Immature natural killer cell (primary cell): Measurements from ENCODE around the gene NKD1. TPM values are rescaled to one million over a fixed set of nuclear protein-coding genes. Genes with fewer than 3 reads are reported as not detected.

Experiments used
- DNase-seq, 3 donors: peaks; one replicate each; pipeline ENCODE4 v3.0.0; 2022; ENCODE audit warnings: mixed read lengths in 1 of 3
- H3K27ac Mint-ChIP-seq, 6 donors: one replicate each; pipeline ENCODE4 v1.8.0; 2020; ENCODE audit warnings: mixed read lengths in 6 of 6, mild to moderate bottlenecking in 5 of 6, inconsistent platforms in 4 of 6, moderate library complexity in 3 of 6
- H3K27me3 Mint-ChIP-seq, 3 donors: one replicate each; pipeline ENCODE4 v1.8.0; 2020 to 2021; ENCODE audit warnings: low read depth in 3 of 3, mild to moderate bottlenecking in 3 of 3, mixed read lengths in 3 of 3, moderate library complexity in 3 of 3, inconsistent platforms in 1 of 3
- H3K36me3 Mint-ChIP-seq, 3 donors: one replicate each; pipeline ENCODE4 v1.8.0; 2020; ENCODE audit warnings: mixed read lengths in 3 of 3, inconsistent platforms in 2 of 3, mild to moderate bottlenecking in 2 of 3
- H3K4me1 Mint-ChIP-seq, 2 donors: one replicate each; pipeline ENCODE4 v1.8.0; 2020; ENCODE audit warnings: inconsistent platforms in 2 of 2, mild to moderate bottlenecking in 2 of 2, mixed read lengths in 2 of 2, moderate library complexity in 1 of 2
- H3K4me3 Mint-ChIP-seq, 5 donors: one replicate each; pipeline ENCODE4 v1.8.0; 2020; ENCODE audit warnings: mild to moderate bottlenecking in 5 of 5, mixed read lengths in 5 of 5, inconsistent platforms in 3 of 5, moderate library complexity in 3 of 5
- H3K9me3 Mint-ChIP-seq, 6 donors: one replicate each; pipeline ENCODE4 v1.8.0; 2020; ENCODE audit warnings: mild to moderate bottlenecking in 6 of 6, mixed read lengths in 6 of 6, inconsistent platforms in 4 of 6, moderate library complexity in 3 of 6
- polyA plus RNA-seq, 3 donors: library from polyadenylated mRNA; unstranded; fragments of 300-500 nt; fragmentation: Illumina TruSeq; gene quantifications; one replicate each; pipeline ENCODE4 v1.2.3, GENCODE V29; 2021

Gene NKD1
- polyA plus RNA-seq, 3 donors from 2014 or later: not detected

DNA sequence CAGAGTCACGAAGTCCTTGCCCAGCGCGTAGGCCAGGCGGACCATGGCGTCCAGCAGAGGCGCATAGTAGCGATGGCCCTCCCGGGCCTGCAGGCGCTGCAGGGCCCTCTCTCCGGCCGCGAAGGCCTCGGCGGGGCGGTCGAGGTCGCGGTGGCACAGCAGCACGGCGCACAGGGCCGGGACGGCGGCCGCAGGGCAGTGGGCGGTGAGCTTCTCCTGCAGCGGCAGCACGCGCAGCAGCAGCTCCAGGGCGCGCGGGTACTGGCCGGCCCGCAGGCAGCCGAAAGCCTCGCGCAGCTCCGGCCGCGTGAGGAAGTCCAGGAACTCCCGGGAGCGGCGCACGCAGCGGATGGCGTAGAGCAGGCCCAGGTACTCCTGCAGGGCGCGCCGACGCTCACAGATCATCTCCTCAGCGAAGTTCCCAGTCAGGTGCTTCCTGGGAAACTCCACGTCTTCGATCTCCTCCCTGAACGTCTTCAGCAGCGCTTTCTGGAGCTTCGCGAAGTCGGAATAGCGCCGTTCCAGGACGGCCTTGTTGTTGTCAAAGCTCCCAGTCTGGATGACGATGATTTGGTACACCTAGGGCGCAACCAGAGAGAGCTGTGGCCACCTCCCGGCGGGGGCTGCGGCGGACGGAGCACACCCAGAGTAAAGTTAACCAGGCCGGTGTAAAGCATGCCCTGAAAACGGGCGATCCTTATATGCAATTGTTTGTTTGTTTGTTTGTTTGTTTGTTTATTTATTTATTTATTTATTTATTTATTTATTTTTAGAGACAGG is 125.5 kb downstream of the NKD1 start:
- Mint-ChIP-seq H3K4me3 (no peak overlapping the region), H3K4me1 (peaks cover 26 to 32% of the 10 kb centered on the region in 2 donors), H3K27ac (no peak overlapping the region), H3K9me3 (peaks cover 7 to 19% (median 15%) of the 10 kb centered on the region in 6 donors), H3K27me3 (peaks cover 0 to 8% (median 5%) of the 10 kb centered on the region in 3 donors), H3K36me3 (peaks cover 45 to 74% (median 45%) of the 10 kb centered on the region in 3 donors)
- no peak for DNase-seq

DNA sequence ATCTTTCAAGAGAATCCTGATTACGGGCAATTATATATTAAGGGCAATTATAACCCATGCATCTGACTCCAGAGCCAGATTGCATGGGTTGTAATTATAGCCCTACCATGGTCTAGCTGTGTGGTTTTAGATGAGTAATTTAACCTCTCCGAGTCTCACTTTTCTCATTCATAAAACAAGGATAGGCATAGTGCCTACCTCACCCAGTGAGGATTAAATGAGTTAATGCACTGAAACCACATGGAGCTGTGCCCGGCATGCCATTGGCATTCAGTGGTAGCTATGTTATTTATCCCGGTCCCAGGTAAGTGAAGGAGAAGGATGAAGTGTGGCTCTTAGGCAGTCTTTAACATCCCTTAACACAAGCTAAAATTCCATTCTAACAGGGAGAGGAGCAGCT is 126.6 kb downstream of the NKD1 start:
- Mint-ChIP-seq H3K27ac (peak overlapping the region in 1 of 6 donors; percentile 34), H3K4me1 (peaks cover 38 to 43% of the 10 kb centered on the region in 2 donors), H3K9me3 (peaks cover 7 to 19% (median 15%) of the 10 kb centered on the region in 6 donors), H3K27me3 (peaks cover 0 to 8% (median 7%) of the 10 kb centered on the region in 3 donors), H3K36me3 (peaks cover 48 to 73% (median 48%) of the 10 kb centered on the region in 3 donors), H3K4me3 (no peak overlapping the region)
- DNase-seq: no peak

DNA sequence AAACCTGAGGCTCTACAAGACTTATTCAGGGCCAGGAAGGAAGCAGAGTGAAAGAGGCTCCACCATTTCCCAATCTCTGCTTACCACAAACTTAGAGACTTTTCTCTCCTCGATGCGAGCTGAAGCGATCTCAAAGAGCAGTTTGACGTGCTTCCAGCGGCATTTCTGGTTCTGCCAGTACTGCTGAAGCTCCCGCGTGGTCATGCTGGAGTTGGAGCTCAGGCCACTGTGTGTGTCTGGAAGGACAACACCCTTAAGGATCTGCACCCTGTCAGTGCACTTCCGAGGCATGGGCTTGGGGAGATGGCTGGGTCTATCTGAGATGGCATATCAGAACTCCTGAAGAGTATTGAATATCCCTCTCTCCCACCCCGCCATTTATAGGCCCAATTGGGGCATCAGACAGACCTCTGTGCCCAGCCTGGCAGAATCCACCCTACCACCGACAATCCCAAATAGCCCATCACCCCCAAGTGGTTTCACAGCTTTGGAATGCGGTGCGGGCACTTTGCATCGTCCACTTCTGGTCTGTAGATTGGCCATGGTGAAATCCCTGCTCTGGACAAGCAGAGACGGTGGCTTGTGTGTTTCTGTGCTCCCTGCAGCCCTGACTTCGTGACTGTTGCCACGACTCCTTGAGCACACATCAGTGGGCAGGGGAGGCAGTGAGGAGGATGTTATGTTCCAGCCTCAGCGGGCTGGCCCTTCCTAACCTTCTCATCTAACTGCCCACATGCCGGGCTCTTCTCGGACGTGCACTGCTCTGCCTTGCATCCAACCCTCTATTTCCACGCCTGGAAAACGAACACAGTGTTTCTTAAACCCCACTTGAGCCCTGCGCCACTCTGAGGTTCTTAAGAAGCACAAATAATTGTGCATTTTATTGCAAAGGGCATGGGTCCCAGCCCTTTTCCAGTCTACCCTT is 127.8 kb downstream of the NKD1 start:
- Mint-ChIP-seq H3K4me3 (no peak overlapping the region), H3K27ac (peak overlapping the region in 5 of 6 donors; percentile 26 to 90 (median 41)), H3K36me3 (peaks cover 48 to 70% (median 48%) of the 10 kb centered on the region in 3 donors), H3K27me3 (peaks cover 0 to 9% (median 7%) of the 10 kb centered on the region in 3 donors), H3K4me1 (peaks cover 48 to 50% of the 10 kb centered on the region in 2 donors), H3K9me3 (peaks cover 7 to 19% (median 15%) of the 10 kb centered on the region in 6 donors)
- no peak for DNase-seq

DNA sequence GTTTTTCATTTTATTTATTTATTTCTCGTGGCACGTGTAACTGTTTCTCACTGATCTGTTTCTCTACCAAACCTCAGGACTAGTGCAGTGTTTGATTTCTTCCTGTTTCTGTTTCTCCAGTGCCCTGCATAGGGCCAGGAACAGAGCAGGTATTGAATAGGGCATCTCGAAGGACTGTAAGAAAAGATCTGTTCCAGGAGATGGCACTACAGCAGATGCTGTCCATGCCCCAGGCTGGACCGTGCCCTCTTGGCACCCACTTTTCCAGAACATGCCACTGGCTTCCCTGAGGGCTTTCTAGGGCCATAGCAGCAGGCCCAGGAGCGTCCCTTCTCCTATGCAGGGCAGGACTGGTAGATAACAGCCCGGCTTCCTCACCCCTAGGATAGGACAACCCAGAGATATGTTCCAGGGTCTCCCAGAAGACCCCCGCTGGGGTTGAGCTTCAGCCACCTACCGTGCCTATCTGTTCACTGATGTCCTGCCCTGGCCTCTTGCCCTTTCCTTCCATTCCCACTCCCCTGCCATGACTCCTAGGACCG is 128.6 kb downstream of the NKD1 start:
- peak overlapping the region in 5 of 6 donors; percentile 15 to 91 (median 88) for H3K27ac Mint-ChIP-seq
- no peak overlapping the region for H3K4me3 Mint-ChIP-seq
- H3K36me3 Mint-ChIP-seq: peaks cover 43 to 62% (median 43%) of the 10 kb centered on the region in 3 donors
- no peak for DNase-seq
- peaks cover 50 to 54% of the 10 kb centered on the region in 2 donors for H3K4me1 Mint-ChIP-seq
- H3K9me3 Mint-ChIP-seq: peaks cover 6 to 14% (median 10%) of the 10 kb centered on the region in 6 donors
- peaks cover 0 to 6% (median 4%) of the 10 kb centered on the region in 3 donors for H3K27me3 Mint-ChIP-seq

DNA sequence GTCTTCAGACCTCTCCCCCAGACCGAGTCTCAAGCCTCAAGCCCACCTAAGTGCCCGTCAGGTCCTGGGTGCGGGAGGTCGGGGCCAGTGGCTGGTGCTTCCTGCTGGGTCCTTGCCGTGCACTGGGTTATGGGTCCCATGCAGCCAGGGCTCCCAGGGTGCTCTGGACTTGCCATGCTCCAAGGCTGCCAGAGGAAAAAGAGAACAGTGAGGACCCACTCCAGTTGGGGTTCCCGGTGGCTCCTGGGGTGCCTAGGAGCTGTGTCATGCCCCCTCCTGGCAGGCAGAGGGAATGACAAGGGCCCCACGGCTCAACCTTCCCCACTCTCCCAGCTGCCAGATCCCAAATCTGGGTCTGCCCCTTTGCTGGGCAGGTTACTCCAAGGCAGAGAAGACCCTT is 129.2 kb downstream of the NKD1 start:
- H3K27me3 Mint-ChIP-seq: peaks cover 0 to 6% (median 4%) of the 10 kb centered on the region in 3 donors
- DNase-seq: no peak
- peak overlapping the region; percentile 75 to 91 (median 89) for H3K27ac Mint-ChIP-seq
- peaks cover 54 to 60% of the 10 kb centered on the region in 2 donors for H3K4me1 Mint-ChIP-seq
- H3K36me3 Mint-ChIP-seq: peaks cover 37 to 56% (median 37%) of the 10 kb centered on the region in 3 donors
- peak overlapping the region in 3 of 5 donors; percentile 6 to 54 (median 44) for H3K4me3 Mint-ChIP-seq
- H3K9me3 Mint-ChIP-seq: peaks cover 3 to 8% (median 5%) of the 10 kb centered on the region in 6 donors

DNA sequence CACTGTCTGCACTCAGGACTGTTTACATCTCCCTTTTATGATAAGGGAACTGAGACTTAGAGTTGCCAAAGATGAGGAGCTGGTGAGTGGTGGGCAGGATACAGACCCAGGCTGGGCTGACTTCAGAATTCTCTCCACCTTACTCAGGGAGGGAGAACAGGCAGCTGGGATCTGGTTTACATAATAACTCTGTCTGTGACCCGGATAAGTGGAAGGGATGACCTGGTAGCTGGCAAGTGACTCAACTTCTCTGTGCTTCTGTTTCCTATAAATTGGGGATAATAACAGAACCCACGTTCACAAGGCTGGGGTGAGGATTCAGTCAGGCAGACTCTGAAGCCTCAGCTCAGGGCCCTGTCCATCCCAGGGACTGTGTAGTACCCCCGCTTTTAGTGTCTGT is 130.3 kb downstream of the NKD1 start:
- H3K4me1 Mint-ChIP-seq: peaks cover 63 to 71% of the 10 kb centered on the region in 2 donors
- H3K36me3 Mint-ChIP-seq: peaks cover 27 to 47% (median 28%) of the 10 kb centered on the region in 3 donors
- H3K27me3 Mint-ChIP-seq: peaks cover 0 to 5% (median 2%) of the 10 kb centered on the region in 3 donors

DNA sequence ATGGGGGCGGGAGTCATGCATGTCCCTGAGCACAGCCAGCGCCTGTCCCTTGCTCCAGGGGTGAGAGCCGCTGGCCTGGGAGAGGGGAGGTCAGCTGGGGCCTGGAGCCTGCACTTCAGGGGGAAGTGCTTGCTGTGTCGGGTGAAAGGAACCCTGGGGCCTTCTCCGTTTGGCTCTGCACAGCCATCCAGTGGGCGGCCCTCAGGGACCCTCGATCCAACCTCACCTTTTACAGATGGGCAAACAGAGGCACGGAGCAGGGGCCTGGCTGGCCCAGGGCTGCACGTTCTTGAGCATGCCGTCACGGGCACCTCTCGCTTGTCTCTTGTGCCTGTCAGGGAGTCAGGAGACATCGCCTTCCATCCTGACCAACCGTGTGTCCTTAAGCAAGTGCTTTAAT is 131.1 kb downstream of the NKD1 start:
- H3K4me3 Mint-ChIP-seq: peak overlapping the region; percentile 88 to 92 (median 90)
- H3K9me3 Mint-ChIP-seq: no peaks in the 10 kb centered on the region
- H3K4me1 Mint-ChIP-seq: peaks cover 70 to 79% of the 10 kb centered on the region in 2 donors
- DNase-seq: no peak
- H3K27ac Mint-ChIP-seq: peak overlapping the region; percentile 90 to 98 (median 96)
- peaks cover 0 to 8% (median 2%) of the 10 kb centered on the region in 3 donors for H3K27me3 Mint-ChIP-seq
- H3K36me3 Mint-ChIP-seq: peaks cover 21 to 41% (median 25%) of the 10 kb centered on the region in 3 donors

More for the DNA sequence above, 130.3 kb downstream of the NKD1 start:
- peaks cover 0 to 3% (median 0%) of the 10 kb centered on the region in 6 donors for H3K9me3 Mint-ChIP-seq
- peak overlapping the region; percentile 75 to 91 (median 89) for H3K27ac Mint-ChIP-seq
- DNase-seq: no peak
- peak overlapping the region; percentile 49 to 82 (median 69) for H3K4me3 Mint-ChIP-seq

DNA sequence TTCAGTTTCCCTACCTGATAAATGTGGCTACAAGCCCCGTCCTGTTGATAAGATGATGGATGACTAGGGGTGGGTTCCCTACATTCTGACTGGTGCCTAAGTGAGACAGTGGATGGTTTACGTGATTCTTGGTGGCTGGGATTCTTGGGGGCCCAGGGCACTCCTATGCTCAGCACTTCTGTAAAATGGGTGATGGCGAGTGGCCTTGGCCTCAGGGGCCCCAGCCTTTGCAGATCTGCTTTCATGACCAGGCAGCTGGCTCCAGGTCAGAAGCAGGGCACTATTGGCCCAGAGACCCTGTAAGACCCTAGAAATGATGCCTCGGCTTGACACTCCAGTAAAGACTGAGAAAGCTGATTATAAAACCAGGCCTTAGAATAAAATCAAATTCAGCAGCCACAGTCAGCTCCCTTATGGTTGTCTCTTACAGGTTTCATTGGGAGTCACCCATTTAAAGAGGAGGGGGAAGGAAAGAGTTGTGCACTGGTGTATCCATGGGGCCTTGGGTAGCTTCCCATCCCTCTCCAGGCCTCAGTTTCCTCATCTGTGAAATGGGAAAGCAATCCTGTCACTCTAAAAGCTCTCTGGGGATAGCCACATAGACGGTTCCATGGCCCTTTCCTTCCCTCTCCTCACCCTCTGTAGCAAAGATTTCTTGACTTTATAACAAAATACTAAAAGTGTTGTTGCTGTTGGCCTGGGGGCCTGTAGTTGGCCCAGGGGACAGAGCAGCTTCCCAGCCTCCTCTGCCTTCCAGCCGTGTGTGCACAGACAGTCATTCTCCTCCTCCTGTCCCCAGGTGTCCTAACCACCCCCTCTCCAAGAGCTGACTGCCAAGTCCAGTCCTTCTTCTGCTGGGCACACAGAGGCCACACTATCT is 131.7 kb downstream of the NKD1 start:
- peak overlapping the region; percentile 88 to 92 (median 90) for H3K4me3 Mint-ChIP-seq
- H3K36me3 Mint-ChIP-seq: peaks cover 16 to 35% (median 20%) of the 10 kb centered on the region in 3 donors
- no peak for DNase-seq
- H3K27me3 Mint-ChIP-seq: peaks cover 0 to 9% (median 2%) of the 10 kb centered on the region in 3 donors
- peaks cover 77 to 85% of the 10 kb centered on the region in 2 donors for H3K4me1 Mint-ChIP-seq
- H3K9me3 Mint-ChIP-seq: no peaks in the 10 kb centered on the region
- H3K27ac Mint-ChIP-seq: peak overlapping the region; percentile 90 to 98 (median 96)

DNA sequence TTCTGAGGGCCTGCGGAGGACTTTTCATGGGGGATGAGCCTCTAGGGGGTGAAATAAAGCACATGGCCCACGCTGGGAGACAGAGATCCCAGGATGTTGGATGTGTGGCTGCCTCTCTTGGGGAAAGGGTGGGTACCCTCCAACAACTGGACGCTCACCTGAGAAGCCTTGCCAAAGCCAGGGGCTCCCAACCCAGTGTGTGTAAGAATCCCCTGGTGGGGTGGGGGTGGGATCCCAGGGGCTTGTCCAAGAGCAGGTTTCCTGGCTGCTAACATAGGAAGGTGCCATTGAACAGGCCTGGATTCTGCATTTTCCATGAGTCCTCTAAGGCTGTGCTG is 132.3 kb downstream of the NKD1 start:
- H3K27ac Mint-ChIP-seq: peak overlapping the region; percentile 90 to 98 (median 96)
- H3K9me3 Mint-ChIP-seq: no peaks in the 10 kb centered on the region
- H3K36me3 Mint-ChIP-seq: peaks cover 11 to 28% (median 13%) of the 10 kb centered on the region in 3 donors
- no peak for DNase-seq
- peaks cover 83 to 91% of the 10 kb centered on the region in 2 donors for H3K4me1 Mint-ChIP-seq
- peaks cover 0 to 11% (median 2%) of the 10 kb centered on the region in 3 donors for H3K27me3 Mint-ChIP-seq
- H3K4me3 Mint-ChIP-seq: peak overlapping the region; percentile 88 to 92 (median 90)

DNA sequence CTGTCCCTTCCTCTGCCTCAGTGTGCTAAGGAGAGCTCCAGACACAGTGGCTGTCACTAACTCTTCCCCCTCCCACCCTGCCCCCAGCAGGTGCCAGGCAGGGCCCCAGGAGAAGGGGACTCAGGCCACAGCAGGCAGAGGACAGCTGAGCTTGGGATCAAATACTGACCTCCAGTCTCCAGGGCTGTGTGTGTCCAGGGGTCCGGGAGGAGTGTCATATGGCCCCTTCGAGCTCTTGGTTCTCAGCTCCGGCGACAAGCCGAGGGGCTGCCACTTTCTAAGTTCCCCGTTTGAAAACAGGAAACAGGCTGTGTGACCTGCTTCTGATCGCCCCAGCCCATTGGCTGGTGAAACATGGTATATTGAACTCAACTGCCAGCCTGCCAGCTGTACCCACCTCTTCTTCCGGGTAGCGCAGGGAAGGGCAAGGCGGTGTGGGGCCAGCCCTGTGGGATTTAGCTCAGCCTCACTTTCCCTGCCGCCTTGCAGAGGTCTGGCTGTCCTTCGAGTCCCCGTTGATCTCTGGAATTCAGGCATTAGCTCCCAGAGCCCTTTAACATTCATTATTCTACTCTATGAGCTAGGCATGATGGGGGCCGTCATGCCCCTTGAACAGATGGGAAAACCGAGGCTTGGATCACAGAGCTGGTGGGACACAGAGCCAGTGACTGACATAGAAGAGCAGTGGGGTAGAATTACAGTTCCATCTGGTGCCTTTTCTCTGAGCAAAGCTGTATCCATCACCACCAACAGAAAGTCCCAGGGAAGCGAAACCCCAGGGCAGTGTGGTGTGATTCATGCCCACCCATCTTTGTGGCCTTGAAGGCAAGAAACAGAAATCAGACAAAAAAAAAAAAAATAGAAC is 133.1 kb downstream of the NKD1 start, which contains the start of gene SNX20:
SNX20 (minus strand) TSS at position 292 of the 865 bp plus-strand sequence. CDS start 3,786 bp downstream, outside the sequence.
- peak within 1 kb of the TSS; percentile 88 to 92 (median 90) for H3K4me3 Mint-ChIP-seq
- peaks cover 89 to 96% of the 10 kb centered on the region in 2 donors for H3K4me1 Mint-ChIP-seq
- DNase-seq: peak; percentile 70 to 77 (median 72)
- peaks cover 0 to 11% (median 2%) of the 10 kb centered on the region in 3 donors for H3K27me3 Mint-ChIP-seq
- peaks cover 9 to 23% (median 9%) of the 10 kb centered on the region in 3 donors for H3K36me3 Mint-ChIP-seq
- H3K27ac Mint-ChIP-seq: peak within 1 kb of the TSS; percentile 90 to 98 (median 96)
- no peaks in the 10 kb centered on the region for H3K9me3 Mint-ChIP-seq

DNA sequence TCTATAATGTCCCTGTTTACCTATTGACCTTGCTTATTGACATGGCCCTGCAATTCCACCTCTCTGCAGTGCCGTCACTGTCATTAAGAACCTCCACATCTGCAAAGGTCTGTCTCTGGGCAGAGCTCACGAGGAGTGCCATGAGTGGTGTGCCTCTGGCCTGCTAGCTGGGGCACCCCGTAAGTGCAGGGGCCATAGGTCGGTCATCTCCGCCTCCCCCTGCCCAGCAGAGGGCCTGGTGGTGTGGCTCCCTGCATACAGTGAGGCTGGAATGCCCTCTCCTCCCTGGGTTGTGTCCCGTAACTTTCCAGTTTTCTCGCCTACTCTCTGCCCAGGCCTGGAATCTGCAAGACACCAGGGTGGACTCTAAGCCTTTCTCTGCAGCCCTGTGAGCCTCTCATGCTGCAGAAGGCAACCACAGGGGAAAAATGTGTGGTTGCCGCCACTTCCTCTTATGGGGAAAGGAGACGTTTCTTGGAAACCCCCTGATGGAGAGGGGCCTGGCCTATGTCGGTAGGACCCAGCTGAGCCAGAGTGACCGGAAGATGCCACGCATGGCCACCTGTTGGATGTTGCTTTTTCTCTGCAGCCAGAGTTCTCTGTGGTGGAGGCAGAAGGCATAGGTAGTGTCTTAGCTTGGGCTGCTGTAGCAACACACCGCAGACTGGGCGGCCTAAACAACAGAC is 135.6 kb downstream of the NKD1 start:
- Mint-ChIP-seq H3K36me3 (peaks cover 2 to 3% (median 2%) of the 10 kb centered on the region in 3 donors), H3K4me3 (peak overlapping the region; percentile 63 to 85 (median 77)), H3K27ac (peak overlapping the region; percentile 88 to 97 (median 90))

More for the DNA sequence above, 135.6 kb downstream of the NKD1 start:
- DNase-seq: peak; percentile 74 to 77 (median 77)
- H3K27me3 Mint-ChIP-seq: peaks cover 0 to 11% (median under 1%) of the 10 kb centered on the region in 3 donors
- H3K9me3 Mint-ChIP-seq: no peaks in the 10 kb centered on the region
- H3K4me1 Mint-ChIP-seq: peaks cover 74 to 75% of the 10 kb centered on the region in 2 donors
